HCEC 1CT (cell line): ENCODE results near the gene REEP6.
"Not testable (repeated sequence)": the region's sequence is repeated elsewhere in the genome, so short reads cannot be mapped to it uniquely, and the experiment has no call there.

ENCODE experiments used
- DNase-seq: peaks from one replicate; pipeline ENCODE4 v3.0.0-alpha.2; 2017

REEP6 gene

DNA sequence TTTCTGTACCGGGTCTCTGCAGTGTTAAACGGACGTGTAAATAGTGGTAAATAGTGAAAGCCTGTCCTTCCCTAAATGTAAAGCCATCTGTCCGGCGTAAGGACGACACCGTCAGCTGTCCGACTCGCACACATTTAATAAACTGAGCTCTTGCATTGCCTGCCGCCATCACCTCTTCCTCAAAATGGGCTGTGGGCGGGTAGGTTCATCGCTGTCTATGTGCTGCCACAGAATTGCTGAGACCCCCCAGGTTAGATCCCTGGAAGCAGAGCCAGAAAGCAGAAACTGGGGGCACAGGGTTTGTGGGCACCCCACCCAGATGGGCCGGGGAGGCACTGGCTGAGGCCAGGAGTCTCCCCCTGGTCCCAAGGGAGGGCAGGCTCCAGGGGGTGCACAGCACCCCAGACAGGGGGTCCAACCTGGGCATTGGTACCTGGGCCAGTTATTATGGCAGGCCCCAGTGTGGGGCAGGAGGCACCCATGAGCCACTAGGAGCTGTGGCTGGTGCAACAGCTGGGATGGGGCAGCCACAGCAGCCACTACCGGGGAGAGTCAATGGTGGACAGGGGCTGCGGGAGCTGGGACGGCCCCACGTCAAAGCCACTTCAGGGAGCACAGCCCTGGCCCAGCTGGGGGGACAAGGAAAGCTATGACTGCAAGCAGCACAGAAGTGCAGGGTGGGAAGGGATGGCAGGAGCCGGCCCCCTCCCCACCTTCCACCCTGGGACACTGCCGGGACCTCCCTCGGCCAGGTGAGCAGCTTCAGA, 17.7 kb upstream of the REEP6 start:
- no peak for DNase-seq

DNA sequence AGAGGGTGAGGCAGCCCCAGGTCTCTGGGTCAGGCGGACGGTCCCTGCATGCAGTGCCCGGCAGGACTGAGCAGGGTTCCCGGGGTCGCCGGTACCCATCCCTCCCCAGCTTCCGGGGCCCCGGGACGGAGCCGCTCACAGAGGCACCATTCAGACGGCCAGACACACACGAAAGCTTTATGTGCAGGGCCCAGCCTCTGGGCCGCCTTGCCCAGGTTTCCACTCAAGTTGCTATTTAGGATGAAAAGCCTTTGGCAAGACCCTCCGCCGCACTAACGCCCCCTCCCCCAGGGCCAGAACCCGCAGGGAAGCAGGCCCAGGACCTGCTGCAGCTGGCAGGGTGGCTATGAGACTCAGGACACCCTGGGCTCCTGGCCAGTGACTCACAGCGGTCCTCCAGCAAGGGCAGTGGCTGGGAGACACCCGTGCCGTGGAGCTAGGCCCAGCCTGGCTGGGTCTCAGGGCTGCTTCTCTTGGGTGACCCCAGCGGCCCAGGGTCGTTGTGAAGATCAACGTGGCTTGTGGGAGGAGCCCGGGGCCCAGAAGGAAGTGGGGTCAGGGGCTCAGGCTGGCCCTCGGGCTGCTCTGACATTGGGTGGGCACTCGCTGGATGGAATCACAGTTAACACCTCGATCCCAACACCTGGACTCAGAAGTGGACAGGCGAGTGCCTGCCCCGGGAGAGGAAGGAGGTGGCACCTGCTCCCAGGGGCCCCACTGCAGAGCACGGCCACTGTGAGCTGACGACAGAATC, 16.8 kb upstream of the REEP6 start:
- DNase-seq = peak; percentile 5

GRCh38 chr19:1474765-1475351, 16.1 kb upstream of the REEP6 start:
- DNase-seq = no peak

- DNase-seq = no peak
These were observed 15.1 kb upstream of the REEP6 start for GRCh38 chr19:1475751-1476437.

DNA sequence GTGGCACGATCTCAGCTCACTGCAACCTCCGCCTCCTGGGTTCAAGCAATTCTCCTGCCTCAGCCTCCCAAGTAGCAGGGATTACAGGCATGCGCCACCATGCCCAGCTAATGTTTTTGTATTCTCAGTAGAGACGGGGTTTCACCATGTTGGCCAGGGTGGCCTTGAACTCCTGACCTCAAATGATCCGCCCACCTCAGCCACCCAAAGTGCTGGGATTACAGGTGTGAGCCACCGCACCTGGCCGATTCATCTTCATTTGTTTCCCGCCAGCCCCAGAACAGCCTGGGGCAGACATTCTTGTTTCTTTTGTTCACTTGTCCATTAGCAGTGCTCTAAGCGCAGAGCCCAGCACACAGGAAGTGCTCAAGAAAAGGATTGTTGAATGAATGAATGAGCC, 13.9 kb upstream of the REEP6 start:
- not testable (repeated sequence) for DNase-seq

- DNase-seq = peak; percentile 93
These were observed 11.9 kb upstream of the REEP6 start, which contains the start of gene C19orf25 for GRCh38 chr19:1478934-1479707. TSS of gene C19orf25 (minus strand) at chr19:1479215. CDS start at chr19:1478903, 312 bp downstream.

- no peak for DNase-seq
These were observed 9.6 kb upstream of the REEP6 start for GRCh38 chr19:1481224-1481892.

DNA sequence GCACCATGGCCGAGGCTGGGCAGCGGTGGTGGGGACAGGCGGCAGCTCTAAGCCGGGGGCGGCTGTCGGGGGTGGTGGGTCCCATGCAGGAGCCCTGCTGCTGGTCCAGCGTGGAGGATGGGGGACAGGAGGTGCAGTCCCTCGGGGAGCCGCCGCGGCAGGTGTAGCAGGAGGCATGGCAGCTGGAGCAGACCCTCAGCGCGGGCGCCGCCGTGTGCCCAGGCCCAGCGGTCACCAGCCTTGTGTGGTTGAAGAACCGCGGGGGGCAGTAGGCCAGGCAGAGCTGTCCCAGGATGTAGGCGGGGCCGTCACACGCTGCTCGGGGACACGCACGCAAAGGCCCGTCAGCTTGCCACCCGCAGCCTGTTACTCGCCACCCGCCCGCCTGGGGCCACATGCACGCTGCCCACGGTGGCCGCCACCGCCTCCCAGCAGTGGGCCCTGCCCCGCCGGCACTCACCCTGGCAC, 9.1 kb upstream of the REEP6 start:
- DNase-seq = no peak

GRCh38 chr19:1482361-1483130, 8.4 kb upstream of the REEP6 start:
- no peak for DNase-seq

GRCh38 chr19:1483131-1483978, 7.6 kb upstream of the REEP6 start:
- DNase-seq = no peak

DNA sequence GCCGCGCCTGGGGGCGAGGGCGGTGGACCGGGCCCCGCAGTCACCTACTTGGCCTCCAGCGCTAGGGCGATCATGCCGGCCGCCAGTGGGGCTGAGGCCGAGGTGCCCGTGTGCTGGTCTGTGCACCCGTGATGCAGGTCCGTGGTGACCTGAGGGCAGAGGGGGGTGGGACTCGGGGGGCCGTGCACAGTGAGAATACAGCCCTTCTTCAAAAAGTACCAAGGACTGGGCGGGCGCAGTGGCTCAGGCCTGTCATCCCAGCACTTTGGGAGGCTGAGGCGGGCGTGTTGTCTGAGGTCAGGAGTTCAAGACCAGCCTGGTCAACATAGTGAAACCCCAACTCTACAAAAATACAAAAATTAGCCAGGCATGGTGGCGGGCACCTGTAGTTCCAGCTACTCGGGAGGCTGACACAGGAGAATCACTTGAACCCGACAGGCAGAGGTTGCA, 7.0 kb upstream of the REEP6 start:
- DNase-seq = no peak

DNA sequence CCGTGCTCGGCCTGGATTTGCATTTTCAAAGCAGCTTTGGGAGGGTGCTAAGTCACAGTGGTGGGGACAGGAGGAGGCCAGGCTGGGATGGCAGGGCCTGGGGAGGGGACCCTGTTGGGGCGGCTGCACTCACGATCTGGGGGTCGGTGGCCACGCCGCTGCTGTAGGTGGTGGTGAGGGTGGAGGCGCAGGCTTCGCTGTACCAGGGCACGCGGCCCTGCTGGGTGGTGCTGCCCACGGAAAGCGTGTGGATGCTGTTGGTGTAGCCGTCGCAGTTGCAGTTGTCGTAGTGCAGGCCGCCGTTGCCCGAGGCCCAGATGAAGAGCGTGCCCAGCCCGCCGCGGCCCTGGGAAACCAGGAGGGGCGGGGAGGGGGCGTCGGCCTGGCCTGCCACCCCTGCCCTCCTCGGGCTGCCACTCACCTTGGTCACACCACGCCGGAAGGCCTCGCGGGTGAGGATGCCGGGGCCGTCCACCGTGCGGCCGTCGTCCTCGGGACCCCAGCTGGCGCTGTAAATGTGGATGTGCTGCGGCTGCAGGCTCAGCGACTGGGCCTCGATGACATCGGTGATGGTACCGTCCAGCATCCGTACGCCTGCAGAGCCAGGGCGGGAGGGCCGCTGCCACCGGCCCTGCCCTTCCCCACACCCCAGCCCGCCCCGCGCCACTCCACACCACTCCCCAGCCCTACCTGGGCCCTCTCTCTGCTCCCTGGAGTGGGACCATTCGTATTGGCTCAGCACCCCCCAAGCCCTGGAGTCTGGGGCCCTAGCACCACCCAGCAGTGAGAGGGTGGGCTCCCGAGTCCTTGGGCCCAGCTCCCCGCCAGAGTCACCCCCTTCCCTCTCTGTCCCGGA, 4.0 kb upstream of the REEP6 start:
- no peak for DNase-seq

DNA sequence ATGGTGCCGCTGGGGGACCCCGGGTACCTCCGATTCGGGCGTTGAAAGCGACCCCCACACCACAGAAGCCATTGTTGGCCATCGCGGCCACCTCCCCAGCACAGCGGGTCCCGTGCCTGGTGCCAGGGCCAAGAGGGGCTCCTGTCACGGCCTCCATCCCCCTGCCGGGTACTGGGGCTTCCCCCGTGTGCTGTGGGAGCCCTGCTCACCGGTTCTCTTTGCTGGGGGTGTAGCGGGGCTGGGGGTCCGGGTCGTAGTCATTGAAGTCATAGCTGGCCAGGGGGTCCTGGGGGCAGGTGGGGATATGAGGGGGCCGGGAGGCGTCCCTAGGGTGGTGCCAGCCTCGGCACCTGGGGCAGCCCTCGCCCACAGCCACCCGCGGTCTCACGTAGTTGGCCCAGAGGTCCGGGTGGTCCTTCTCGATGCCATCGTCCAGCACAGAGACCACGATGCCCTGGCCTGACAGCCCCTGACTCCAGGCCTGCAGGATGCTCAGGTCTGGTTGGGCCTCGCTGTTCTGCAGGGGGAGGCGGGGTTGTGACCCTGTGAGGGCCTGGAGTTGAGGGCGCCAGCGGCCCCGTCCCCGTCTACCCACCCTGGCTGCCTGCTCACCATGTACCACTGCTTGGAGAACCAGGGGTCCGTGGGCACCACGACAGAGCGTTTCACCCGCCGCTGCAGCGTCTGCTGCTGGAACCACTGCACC, 3.3 kb upstream of the REEP6 start:
- DNase-seq = no peak

DNA sequence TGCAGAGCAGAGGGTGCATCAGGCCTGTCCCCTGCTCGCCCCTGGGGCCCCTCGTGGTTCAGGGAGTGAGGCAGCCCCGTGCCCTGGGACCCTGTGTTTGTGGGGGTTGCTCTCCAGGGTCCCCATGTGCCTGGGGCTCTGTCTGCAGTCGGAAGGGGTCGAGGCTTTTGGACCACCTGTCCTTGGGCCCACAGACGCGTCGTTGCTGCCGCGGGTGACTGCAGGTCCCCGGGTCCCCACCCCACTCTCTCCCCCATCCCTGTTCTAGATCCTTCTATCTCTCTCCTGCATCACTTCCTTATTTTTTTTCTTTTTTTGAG, 2.7 kb upstream of the REEP6 start:
- DNase-seq = no peak

- no peak for DNase-seq
These were observed 1.3 kb upstream of the REEP6 start for GRCh38 chr19:1489463-1490310.

- peak; percentile 99 for DNase-seq
These were observed 469 bp upstream of the REEP6 start, which contains the start of gene PCSK4 for GRCh38 chr19:1490311-1491113. TSS of gene PCSK4 (minus strand) at chr19:1490350. CDS start at chr19:1490346, 4 bp downstream.

- DNase-seq = no peak
These were observed 829 bp downstream of the REEP6 start for GRCh38 chr19:1491849-1492170.
